NCI-H2081 treated with DMSO at 0.1 percent for 48 hours (cell line): ENCODE data around the gene SLC2A14.
"Not testable (repeated sequence)": the region's sequence is repeated elsewhere in the genome, so short reads cannot be mapped to it uniquely, and the experiment has no call there.

Source experiments
- DNase-seq: peaks from one replicate; lab custom pipeline; 2025; lab: John Stamatoyannopoulos, UW

The SLC2A14 gene

GRCh38 chr12:7869137-7869536, 3.6 kb downstream of the SLC2A14 start:
- DNase-seq = no peak

- DNase-seq = no peak
Observed at GRCh38 chr12:7868391-7868790, 4.3 kb downstream of the SLC2A14 start.

GRCh38 chr12:7864601-7865150, 8.0 kb downstream of the SLC2A14 start:
- no peak for DNase-seq

- DNase-seq = not testable (repeated sequence)
Observed at GRCh38 chr12:7862814-7863348, 9.8 kb downstream of the SLC2A14 start.

GRCh38 chr12:7862301-7862700, 10.4 kb downstream of the SLC2A14 start:
- DNase-seq = not testable (repeated sequence)

GRCh38 chr12:7859552-7859951, 13.2 kb downstream of the SLC2A14 start:
- no peak for DNase-seq

GRCh38 chr12:7857971-7858370, 14.7 kb downstream of the SLC2A14 start:
- DNase-seq = no peak

GRCh38 chr12:7856516-7856915, 16.2 kb downstream of the SLC2A14 start:
- DNase-seq = no peak

GRCh38 chr12:7853557-7853956, 19.2 kb downstream of the SLC2A14 start:
- no peak for DNase-seq

- DNase-seq = not testable (repeated sequence)
Observed at GRCh38 chr12:7851622-7852081, 21.1 kb downstream of the SLC2A14 start.

GRCh38 chr12:7850099-7850498, 22.6 kb downstream of the SLC2A14 start:
- not testable (repeated sequence) for DNase-seq

GRCh38 chr12:7848098-7848422, 24.7 kb downstream of the SLC2A14 start:
- DNase-seq = not testable (repeated sequence)

GRCh38 chr12:7847226-7848097, 25.3 kb downstream of the SLC2A14 start:
- DNase-seq = not testable (repeated sequence)

GRCh38 chr12:7844116-7844515, 28.6 kb downstream of the SLC2A14 start:
- DNase-seq = no peak

GRCh38 chr12:7843583-7843982, 29.1 kb downstream of the SLC2A14 start:
- not testable (repeated sequence) for DNase-seq

GRCh38 chr12:7843149-7843548, 29.6 kb downstream of the SLC2A14 start:
- DNase-seq = not testable (repeated sequence)

GRCh38 chr12:7842444-7842843, 30.3 kb downstream of the SLC2A14 start:
- DNase-seq = not testable (repeated sequence)

- DNase-seq = not testable (repeated sequence)
Observed at GRCh38 chr12:7839848-7840247, 32.9 kb downstream of the SLC2A14 start.

- not testable (repeated sequence) for DNase-seq
Observed at GRCh38 chr12:7839226-7839625, 33.5 kb downstream of the SLC2A14 start.

GRCh38 chr12:7837366-7837765, 35.3 kb downstream of the SLC2A14 start:
- DNase-seq = no peak

GRCh38 chr12:7835766-7836165, 36.9 kb downstream of the SLC2A14 start:
- no peak for DNase-seq

GRCh38 chr12:7835116-7835515, 37.6 kb downstream of the SLC2A14 start:
- DNase-seq = no peak

- DNase-seq = no peak
Observed at GRCh38 chr12:7834701-7835100, 38.0 kb downstream of the SLC2A14 start.
